ENCODE measurements around the gene GBP7. TPM values are rescaled to one million over a fixed set of nuclear protein-coding genes. Genes with fewer than 3 reads are reported as not detected.
"Not testable (repeated sequence)": the region's sequence is repeated elsewhere in the genome, so short reads cannot be mapped to it uniquely, and the experiment has no call there.

Gene GBP7
- total RNA-seq: under 1 TPM in 1 of 6 donors, not detected in 5; 0.09 TPM
- polyA plus RNA-seq: not detected

- peak in 1 of 4 donors; percentile 41 for ATAC-seq
- no peak within 1 kb of the TSS for H3K27ac ChIP-seq
These were observed at the start of gene GBP7 for GRCh38 chr1:89175601-89176256. Gene GBP7 (minus strand): TSS chr1:89176003. CDS start chr1:89171935, 4,068 bp downstream.

GRCh38 chr1:89221341-89221740 is 45.5 kb upstream of the GBP7 start:
- H3K27me3 ChIP-seq: no peaks in the 10 kb centered on the region
- H3K27ac ChIP-seq: no peak overlapping the region
- TF ChIP-seq CTCF (IDR thresholded peaks at IDR 0.05): no peak
- ATAC-seq: no peak
- intact Hi-C loops (cut with DNase I): no loop called here
- no peak for DNase-seq
- FAIRE-seq: no peak
- H3K9me3 ChIP-seq: no peaks in the 10 kb centered on the region
- H3K4me3 ChIP-seq: no peak overlapping the region
- no peaks in the 10 kb centered on the region for H3K36me3 ChIP-seq
- 12 to 16% methylated on average over 1 of the region's 1 CpG for WGBS, 2 donors
- no peaks in the 10 kb centered on the region for H3K4me1 ChIP-seq

More at GRCh38 chr1:89175601-89176256, at the start of gene GBP7:
- intact Hi-C loops (cut with DNase I): no loop called here
- Histone ChIP-seq H3K4me1 (no peaks in the 10 kb centered on the region), H3K36me3 (no peaks in the 10 kb centered on the region), H3K9me3 (no peaks in the 10 kb centered on the region), H3K4me3 (no peak within 1 kb of the TSS), H3K27me3 (no peaks in the 10 kb centered on the region)
- FAIRE-seq: no peak
- no peak for DNase-seq
- TF ChIP-seq CTCF (IDR thresholded peaks at IDR 0.05): no peak

GRCh38 chr1:89219851-89220250 is 44.0 kb upstream of the GBP7 start:
- H3K27ac ChIP-seq; H3K9me3 ChIP-seq; intact Hi-C loops (cut with DNase I); DNase-seq; H3K36me3 ChIP-seq; ATAC-seq; FAIRE-seq; H3K4me3 ChIP-seq; H3K4me1 ChIP-seq; H3K27me3 ChIP-seq: not testable (repeated sequence)

GRCh38 chr1:89218941-89219340 is 43.1 kb upstream of the GBP7 start:
- ATAC-seq; intact Hi-C loops (cut with DNase I); FAIRE-seq; H3K4me3 ChIP-seq; H3K36me3 ChIP-seq; H3K4me1 ChIP-seq; H3K27ac ChIP-seq; H3K9me3 ChIP-seq; DNase-seq; H3K27me3 ChIP-seq: not testable (repeated sequence)
- 82 to 94% methylated on average over 3 of the region's 3 CpGs for WGBS, 2 donors

- no peaks in the 10 kb centered on the region for H3K27me3 ChIP-seq
- no peaks in the 10 kb centered on the region for H3K9me3 ChIP-seq
- H3K36me3 ChIP-seq: no peaks in the 10 kb centered on the region
- no peak overlapping the region for H3K27ac ChIP-seq
- WGBS, 2 donors: 20 to 23% methylated on average over 1 of the region's 1 CpG
- TF ChIP-seq CTCF (IDR thresholded peaks at IDR 0.05): no peak
- no peak for FAIRE-seq
- intact Hi-C loops (cut with DNase I): no loop called here
- H3K4me3 ChIP-seq: no peak overlapping the region
- no peaks in the 10 kb centered on the region for H3K4me1 ChIP-seq
- DNase-seq: no peak
- ATAC-seq: no peak
These were observed 37.5 kb upstream of the GBP7 start for GRCh38 chr1:89213347-89213746.

- no peak for TF ChIP-seq CTCF (IDR thresholded peaks at IDR 0.05)
- H3K9me3 ChIP-seq: no peaks in the 10 kb centered on the region
- no peak overlapping the region for H3K4me3 ChIP-seq
- FAIRE-seq (no peak), ATAC-seq (no peak), DNase-seq (no peak)
- no peaks in the 10 kb centered on the region for H3K36me3 ChIP-seq
- WGBS, 2 donors: 100% methylated on average over 1 of the region's 1 CpG
- H3K27me3 ChIP-seq: no peaks in the 10 kb centered on the region
- H3K27ac ChIP-seq: no peak overlapping the region
- intact Hi-C loops (cut with DNase I): no loop called here
- no peaks in the 10 kb centered on the region for H3K4me1 ChIP-seq
These were observed 35.3 kb upstream of the GBP7 start for GRCh38 chr1:89211035-89211634.
